Suprapubic skin (tissue), 4 donors: ENCODE results near the gene RNF214.

Experiments
- CTCF ChIP-seq, 2 donors: fragments of 200-600 bp in 1 of 2; fragments of 450-650 bp in 1 of 2; sonication (generic) in 1 of 2; IDR thresholded peaks; one replicate each; pipeline ENCODE4 v1.5.1; 2016 to 2019; ENCODE audit warnings: antibody characterized with exemption in 2 of 2, mild to moderate bottlenecking in 1 of 2, moderate library complexity in 1 of 2
- POLR2A ChIP-seq, 2 donors: fragments of 450-650 bp; IDR thresholded peaks; one replicate each; pipeline ENCODE4 v1.6.1; 2017; ENCODE audit warnings: antibody characterized with exemption in 2 of 2, mild to moderate bottlenecking in 2 of 2, moderate library complexity in 2 of 2
- POLR2AphosphoS5 ChIP-seq, 3 donors: sonication (generic); formaldehyde crosslinking; IDR thresholded peaks; one replicate each; pipeline ENCODE4 v1.6.1; 2017; ENCODE audit warnings: antibody characterized with exemption in 3 of 3

GRCh38 chr11:117222991-117223740, 9.3 kb upstream of the RNF214 start:
- TF ChIP-seq POLR2A (IDR thresholded peaks at IDR 0.05) (no peak), CTCF (IDR thresholded peaks at IDR 0.05) (no peak), POLR2AphosphoS5 (IDR thresholded peaks at IDR 0.05) (no peak)
